Right ventricle myocardium inferior (tissue), 1 donor: ENCODE data around the gene TTC39A. TPM values are rescaled to one million over a fixed set of nuclear protein-coding genes. Genes with fewer than 3 reads are reported as not detected.
"Not testable (repeated sequence)": the region's sequence is repeated elsewhere in the genome, so short reads cannot be mapped to it uniquely, and the experiment has no call there.

Experiments used
- ATAC-seq: fragments of 200-7000 bp; cut with Tn5 transposase; one replicate; pipeline ENCODE4 v1.9.1; 2020; ENCODE audit warnings: mild to moderate bottlenecking, moderate library complexity
- DNase-seq: peaks from one replicate; pipeline ENCODE4 v3.0.0; 2021; ENCODE audit errors: missing footprints
- intact Hi-C: fragments of 100-400 bp; cut with DNase I; formaldehyde crosslinking; loops from one replicate; pipeline ENCODE4 v1.11.0; 2022
- total RNA-seq: library from RNA; stranded (reverse); fragmentation: NEBNext Ultra II Directional; extraction: Animal tissue kit (Norgen Biotek cat#: 25700); gene quantifications from one replicate; pipeline ENCODE4 v1.2.1, GENCODE V29; 2021
- donor health status: DM: no; HTN: yes; CAD: no; lungs with severe emphysema.

Gene TTC39A
- total RNA-seq, 1 donor from 2014 or later, result 22.7 TPM

DNA sequence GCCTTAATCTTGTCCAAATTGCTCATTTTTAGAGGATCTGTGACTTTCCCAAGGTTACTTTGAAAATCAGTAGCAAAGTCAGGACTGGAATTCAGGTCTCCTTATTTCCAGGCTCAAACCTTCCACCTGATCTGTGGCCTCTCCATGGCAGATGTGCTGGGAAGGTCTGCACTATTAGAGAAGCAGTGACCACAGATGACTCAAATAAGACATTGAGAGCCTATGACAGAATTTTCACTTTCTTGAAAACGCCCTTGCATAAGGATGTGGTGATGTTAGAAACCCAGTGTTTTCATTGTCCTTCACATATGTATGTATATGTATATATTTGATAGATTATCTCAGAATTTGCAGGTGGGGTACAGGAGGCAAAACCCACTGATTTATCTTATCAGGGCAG lies 45.3 kb downstream of the TTC39A start:
- no peak for DNase-seq
- no peak for ATAC-seq
- intact Hi-C loops, result loop anchor here (10.0 kb wide), 1 partner anchor 90 kb away; no protein-coding TSS in a partner anchor

- ATAC-seq (peak; percentile 71), DNase-seq (no peak)
- intact Hi-C loops, result loop anchor here (10.0 kb wide), 1 partner anchor 90 kb away; no protein-coding TSS in a partner anchor
Observed at GRCh38 chr1:51284487-51284954, 45.8 kb downstream of the TTC39A start.

DNA sequence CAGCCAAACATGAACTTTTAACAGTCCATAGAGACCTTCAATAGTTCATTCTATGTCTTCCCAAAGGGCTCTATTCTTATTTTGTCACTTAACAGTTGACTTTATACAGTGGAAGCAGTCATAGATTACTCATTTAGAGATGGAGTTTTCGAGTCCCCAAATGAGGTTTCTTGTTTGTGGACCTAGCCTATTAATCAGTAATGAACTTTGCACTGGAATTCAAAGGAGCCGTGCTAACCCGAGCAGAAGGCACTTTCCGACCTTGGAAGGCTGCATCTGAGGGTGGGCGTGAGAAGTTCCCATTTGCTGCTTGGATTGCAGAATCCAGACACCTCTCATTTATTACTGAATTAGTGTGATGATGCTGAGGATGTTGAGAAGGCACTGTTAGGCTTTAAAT lies 46.4 kb downstream of the TTC39A start:
- DNase-seq, result no peak
- intact Hi-C loops, result loop anchor here (10.0 kb wide), 1 partner anchor 89 kb away; no protein-coding TSS in a partner anchor
- no peak for ATAC-seq

DNA sequence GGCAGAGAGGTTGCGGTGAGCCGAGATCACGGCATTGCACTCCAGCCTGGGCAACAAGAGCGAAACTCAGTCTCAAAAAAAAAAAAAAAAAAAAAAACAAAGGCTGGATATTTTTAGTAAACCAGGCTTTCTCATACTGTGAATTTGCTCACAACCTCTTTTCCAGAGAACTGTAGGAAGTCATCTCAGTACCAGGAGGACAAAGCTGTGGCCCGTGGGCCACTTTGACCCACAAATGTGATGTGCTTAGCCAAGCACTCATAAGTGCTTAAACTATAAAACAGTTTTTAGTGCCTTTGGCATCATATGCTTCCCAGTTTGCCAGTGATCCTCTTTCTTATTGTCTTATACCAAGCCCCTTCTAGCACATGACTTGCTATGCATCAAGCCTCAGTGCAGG lies 47.8 kb downstream of the TTC39A start:
- intact Hi-C loops, result loop anchor here (10.0 kb wide), 1 partner anchor 88 kb away; no protein-coding TSS in a partner anchor
- DNase-seq (no peak), ATAC-seq (no peak)

DNA sequence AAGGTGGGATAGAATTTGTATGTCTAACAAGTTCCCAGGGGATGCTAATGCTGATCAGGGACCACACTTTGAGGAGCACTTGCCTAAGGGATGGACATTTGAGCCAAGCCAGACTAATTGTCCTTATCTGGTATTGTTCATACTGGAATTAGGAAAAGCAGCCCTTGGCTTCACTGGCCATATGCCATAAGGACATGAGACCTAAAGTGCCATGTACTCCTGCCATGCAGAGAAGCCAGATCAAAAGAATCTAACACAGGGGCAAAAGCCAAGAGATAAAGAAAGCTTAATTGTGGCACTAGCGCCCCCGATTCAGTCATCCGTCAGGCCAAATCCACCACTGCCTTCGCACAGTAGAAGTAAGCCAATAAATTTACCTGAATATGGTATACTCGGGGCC lies 48.6 kb downstream of the TTC39A start:
- intact Hi-C loops, result loop anchor here (10.0 kb wide), 1 partner anchor 87 kb away; no protein-coding TSS in a partner anchor
- ATAC-seq (no peak), DNase-seq (no peak)

- intact Hi-C loops, result loop anchor here (10.0 kb wide), 1 partner anchor 86 kb away; no protein-coding TSS in a partner anchor
- DNase-seq (no peak), ATAC-seq (no peak)
Observed at GRCh38 chr1:51280321-51280978, 49.9 kb downstream of the TTC39A start.

DNA sequence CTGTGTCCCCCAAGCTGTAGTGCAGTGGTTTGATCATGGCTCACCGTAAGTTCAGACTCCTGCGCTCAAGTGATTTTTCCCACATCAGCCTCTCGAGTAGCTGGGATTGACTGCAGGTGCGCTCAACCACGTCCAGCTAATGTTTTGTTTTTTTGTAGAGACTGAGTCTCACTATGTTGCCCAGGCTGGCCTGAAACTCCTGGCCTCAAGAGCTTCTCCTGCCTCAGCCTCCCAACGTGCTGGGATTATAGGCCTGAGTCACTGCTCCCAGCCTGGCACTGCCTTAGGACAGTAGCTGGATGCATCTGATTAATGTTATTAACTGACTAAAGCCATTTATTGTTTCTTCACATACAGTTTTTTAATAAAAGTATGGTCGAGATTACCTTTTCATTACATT lies 54.1 kb downstream of the TTC39A start:
- intact Hi-C loops, result no loop called here

DNA sequence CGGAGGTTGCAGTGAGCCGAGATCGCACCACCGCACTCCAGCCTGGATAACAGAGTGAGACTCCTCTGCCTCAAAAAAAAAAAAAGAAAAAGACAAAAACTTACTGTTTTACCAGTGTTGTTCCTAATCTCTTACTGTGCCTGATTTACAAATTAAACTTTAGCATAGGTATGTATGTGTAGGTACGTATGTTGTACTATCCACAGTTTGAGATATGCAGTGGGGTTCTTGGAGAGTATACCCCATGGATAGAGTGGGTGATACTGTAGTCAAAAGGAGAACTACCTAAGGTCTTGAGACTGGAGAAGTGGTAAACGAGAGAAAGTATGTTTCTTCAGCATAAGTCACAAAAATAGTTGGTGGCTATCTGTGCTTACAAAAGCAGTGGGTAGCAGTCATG lies 55.7 kb downstream of the TTC39A start:
- intact Hi-C loops, result loop anchor here (5.0 kb wide), 1 partner anchor 37 kb away; the partner anchor contains the start of gene RNF11
- DNase-seq (no peak), ATAC-seq (no peak)

More for the DNA sequence above, 54.1 kb downstream of the TTC39A start:
- DNase-seq, result no peak
- ATAC-seq, result no peak

GRCh38 chr1:51272916-51273315 lies 57.4 kb downstream of the TTC39A start:
- intact Hi-C loops, result loop anchor here (5.0 kb wide), 1 partner anchor 36 kb away; the partner anchor contains the start of gene RNF11
- ATAC-seq, result no peak
- no peak for DNase-seq

DNA sequence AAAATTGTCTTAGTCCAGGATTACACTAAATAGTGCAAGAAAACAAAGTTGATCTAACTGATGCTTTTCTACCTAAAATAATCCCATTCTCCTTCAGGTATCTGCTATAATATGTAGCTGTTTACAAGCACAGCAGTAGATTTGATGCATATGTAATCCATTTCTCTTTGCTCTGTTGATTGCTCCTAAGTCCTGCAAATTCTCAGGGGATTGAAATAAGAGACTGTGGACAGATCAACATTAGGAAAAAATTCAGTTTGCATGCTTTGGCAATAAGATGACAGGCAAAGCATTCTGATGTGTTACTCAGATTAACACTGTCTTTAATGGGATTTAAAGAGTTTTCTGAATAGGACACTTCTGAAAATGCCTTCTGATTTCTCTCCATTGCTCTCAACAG lies 59.6 kb downstream of the TTC39A start:
- ATAC-seq, result no peak
- intact Hi-C loops, result loop anchor here (5.0 kb wide), 1 partner anchor 33 kb away; the partner anchor contains the start of gene RNF11
- DNase-seq, result no peak

DNA sequence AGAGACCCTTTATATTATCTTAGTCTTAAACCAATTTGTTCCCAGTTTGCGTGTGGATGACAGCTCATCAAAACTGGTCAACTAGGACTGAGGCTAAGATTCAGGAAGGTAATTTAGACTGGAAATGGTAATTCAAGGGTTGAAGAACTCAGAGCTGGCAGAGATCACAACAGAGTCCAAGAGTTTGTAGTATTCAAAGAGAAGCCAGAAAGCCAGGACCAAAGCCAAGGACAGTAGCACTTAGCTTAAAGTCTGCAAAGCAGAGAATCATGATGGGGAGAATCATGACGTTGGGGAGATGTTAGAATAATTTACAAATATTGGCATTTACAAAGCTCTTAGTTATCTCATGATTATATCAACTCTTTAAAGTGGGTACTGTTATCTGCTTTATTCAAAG lies 61.7 kb downstream of the TTC39A start:
- DNase-seq (no peak), ATAC-seq (no peak)
- intact Hi-C loops, result no loop called here

DNA sequence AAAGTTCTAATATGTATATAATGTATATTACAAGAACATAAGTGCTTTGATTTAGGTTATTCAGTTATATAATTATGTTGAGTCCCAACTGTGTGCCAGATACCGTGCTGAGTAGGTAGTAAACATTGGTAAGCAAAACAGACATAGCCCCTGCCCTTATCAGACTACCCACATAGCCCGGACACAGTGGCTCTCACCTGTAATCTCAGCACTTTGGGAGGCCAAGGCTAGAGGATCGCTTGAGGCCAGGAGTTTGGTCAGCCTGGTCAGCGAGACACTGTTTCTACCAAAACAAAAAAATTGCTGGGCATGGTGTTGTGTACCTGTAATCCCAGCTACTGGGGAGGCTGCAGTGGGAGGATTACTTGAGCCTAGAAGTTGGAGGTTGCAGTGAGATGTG lies 63.6 kb downstream of the TTC39A start:
- ATAC-seq (no peak), DNase-seq (no peak)
- intact Hi-C loops, result no loop called here

GRCh38 chr1:51266181-51266580 lies 64.2 kb downstream of the TTC39A start:
- intact Hi-C loops, result no loop called here
- DNase-seq (no peak), ATAC-seq (no peak)

GRCh38 chr1:51265618-51266017 lies 64.7 kb downstream of the TTC39A start:
- ATAC-seq (no peak), DNase-seq (no peak)
- intact Hi-C loops, result no loop called here

- intact Hi-C loops, result no loop called here
- DNase-seq, result no peak
- peak; percentile 65 for ATAC-seq
Observed at GRCh38 chr1:51264451-51264850, 65.9 kb downstream of the TTC39A start.

DNA sequence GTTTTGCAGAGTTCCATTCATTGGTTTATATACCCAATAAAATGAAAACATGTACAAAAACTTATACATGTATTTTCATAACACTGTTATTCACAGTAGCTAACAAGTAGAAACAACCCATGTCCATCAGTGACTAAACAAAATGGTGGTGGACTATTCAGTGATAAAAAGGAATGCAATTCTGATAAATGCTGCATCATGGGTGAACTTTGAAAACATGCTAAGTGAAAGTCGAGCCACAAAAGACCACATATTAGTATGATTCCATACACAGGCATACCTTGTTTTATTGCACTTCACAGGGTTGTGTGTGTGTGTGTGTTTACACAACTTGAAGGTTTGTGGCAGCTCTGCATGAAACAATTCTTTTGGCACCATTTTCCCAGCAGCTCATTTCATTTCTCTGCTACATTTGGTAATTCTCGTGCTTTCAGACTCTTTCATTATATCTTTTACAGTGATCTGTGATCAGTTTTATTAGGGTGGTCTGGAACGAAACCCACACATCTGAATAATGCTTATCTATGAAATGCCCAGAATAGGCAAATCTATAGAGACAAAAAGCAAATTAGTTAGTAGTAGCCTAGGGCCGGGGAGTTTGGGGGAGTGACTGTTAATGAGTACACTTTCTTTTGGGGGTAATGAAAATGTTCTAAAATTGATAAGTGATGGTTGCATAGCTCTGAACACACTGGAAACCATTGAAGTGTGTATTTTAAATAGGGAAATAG lies 67.0 kb downstream of the TTC39A start:
- intact Hi-C loops, result no loop called here
- ATAC-seq, result no peak
- no peak for DNase-seq

- intact Hi-C loops, result no loop called here
- DNase-seq, result no peak
- ATAC-seq, result no peak
Observed at GRCh38 chr1:51255331-51255730, 75.0 kb downstream of the TTC39A start.

GRCh38 chr1:51253691-51254090 lies 76.7 kb downstream of the TTC39A start:
- intact Hi-C loops, result no loop called here
- DNase-seq (no peak), ATAC-seq (no peak)

GRCh38 chr1:51252366-51252765 lies 78.0 kb downstream of the TTC39A start:
- ATAC-seq (no peak), DNase-seq (no peak)
- intact Hi-C loops, result no loop called here

GRCh38 chr1:51251165-51251564 lies 79.2 kb downstream of the TTC39A start:
- DNase-seq, ATAC-seq, intact Hi-C loops: not testable (repeated sequence)
